GM19467 (cell line): ENCODE data around the gene ELP4.
"Not testable (repeated sequence)": the region's sequence is repeated elsewhere in the genome, so short reads cannot be mapped to it uniquely, and the experiment has no call there.

Experiments
- ATAC-seq: cut with Tn5 transposase; IDR thresholded peaks from one replicate; pipeline ENCODE4 v1.9.1; 2021; ENCODE audit warnings: mild to moderate bottlenecking, moderate library complexity; ENCODE audit not compliant: unreplicated experiment

Gene ELP4

DNA sequence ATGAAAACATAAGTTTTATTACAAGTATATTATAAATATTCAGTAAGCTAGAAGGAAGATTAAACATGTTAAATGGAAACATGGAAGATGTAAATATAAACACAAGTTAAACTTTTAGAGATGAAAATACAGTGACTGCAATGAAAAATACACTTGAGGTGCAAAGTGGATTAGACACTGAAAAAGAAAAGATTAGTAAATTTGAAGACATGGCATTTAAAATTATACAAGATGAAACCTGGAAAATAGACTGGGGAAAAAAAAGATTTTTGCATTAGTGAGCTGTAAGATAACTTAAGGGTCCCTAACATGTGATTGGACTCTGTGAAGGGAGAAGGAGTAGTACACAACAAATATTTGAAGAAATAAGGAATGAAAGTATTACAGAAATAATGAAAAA, 33.3 kb downstream of the ELP4 start:
- no peak for ATAC-seq

- ATAC-seq = no peak
Observed at GRCh38 chr11:31555938-31556337, 46.4 kb downstream of the ELP4 start.

DNA sequence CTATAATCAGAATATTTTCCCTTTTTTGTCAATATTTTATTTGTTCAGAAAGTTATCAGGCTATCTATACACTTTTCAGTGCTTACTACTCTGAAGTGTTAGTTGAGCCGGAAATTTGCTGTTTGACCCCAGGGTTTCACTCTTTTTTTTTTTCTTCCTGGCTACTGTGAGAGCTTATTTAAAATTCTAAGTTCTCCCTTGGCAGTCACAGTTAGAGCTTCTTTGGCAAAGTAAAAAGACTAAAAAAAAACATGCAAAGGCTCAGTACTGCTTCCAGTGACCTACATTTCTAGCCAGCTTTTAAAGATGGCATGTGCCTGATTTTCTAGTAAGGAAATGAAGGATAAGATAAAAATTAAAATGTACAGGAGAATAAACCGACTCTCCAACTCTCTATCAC, 48.4 kb downstream of the ELP4 start:
- no peak for ATAC-seq

- no peak for ATAC-seq
Observed at GRCh38 chr11:31560842-31561476, 51.4 kb downstream of the ELP4 start.

- ATAC-seq = not testable (repeated sequence)
Observed at GRCh38 chr11:31564517-31564916, 55.0 kb downstream of the ELP4 start.

- ATAC-seq = not testable (repeated sequence)
Observed at GRCh38 chr11:31574133-31574532, 64.6 kb downstream of the ELP4 start.

GRCh38 chr11:31575764-31576163, 66.2 kb downstream of the ELP4 start:
- not testable (repeated sequence) for ATAC-seq

- not testable (repeated sequence) for ATAC-seq
Observed at GRCh38 chr11:31579412-31579811, 69.8 kb downstream of the ELP4 start.

GRCh38 chr11:31582697-31583096, 73.1 kb downstream of the ELP4 start:
- ATAC-seq = no peak

GRCh38 chr11:31598454-31598853, 88.9 kb downstream of the ELP4 start:
- ATAC-seq = no peak

- no peak for ATAC-seq
Observed at GRCh38 chr11:31601635-31602282, 92.2 kb downstream of the ELP4 start.

- ATAC-seq = no peak
Observed at GRCh38 chr11:31606893-31607292, 97.3 kb downstream of the ELP4 start.

- ATAC-seq = no peak
Observed at GRCh38 chr11:31607914-31608313, 98.3 kb downstream of the ELP4 start.

- ATAC-seq = no peak
Observed at GRCh38 chr11:31608995-31609394, 99.4 kb downstream of the ELP4 start.

- ATAC-seq = no peak
Observed at GRCh38 chr11:31610544-31610943, 101.0 kb downstream of the ELP4 start.

- no peak for ATAC-seq
Observed at GRCh38 chr11:31617246-31617645, 107.7 kb downstream of the ELP4 start.

DNA sequence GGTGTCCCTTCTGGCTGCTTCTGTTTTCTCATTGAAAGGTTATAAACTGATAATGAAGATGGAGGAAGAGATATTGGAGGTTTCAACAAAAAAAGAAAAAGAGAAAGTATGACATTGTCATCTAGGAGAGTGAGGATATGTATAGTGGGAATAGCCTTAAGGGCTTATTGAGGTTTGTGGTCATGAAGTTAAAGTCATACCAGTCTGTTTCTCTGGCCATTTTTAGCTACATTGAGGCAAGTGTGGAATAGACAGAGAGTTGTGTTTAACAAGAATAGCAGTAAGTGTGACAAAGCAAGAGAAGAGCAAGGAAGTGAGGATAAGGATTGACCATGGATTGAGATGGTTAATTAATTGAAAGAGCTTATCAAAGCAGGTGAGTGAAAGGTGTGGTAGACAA, 110.4 kb downstream of the ELP4 start:
- ATAC-seq = no peak

DNA sequence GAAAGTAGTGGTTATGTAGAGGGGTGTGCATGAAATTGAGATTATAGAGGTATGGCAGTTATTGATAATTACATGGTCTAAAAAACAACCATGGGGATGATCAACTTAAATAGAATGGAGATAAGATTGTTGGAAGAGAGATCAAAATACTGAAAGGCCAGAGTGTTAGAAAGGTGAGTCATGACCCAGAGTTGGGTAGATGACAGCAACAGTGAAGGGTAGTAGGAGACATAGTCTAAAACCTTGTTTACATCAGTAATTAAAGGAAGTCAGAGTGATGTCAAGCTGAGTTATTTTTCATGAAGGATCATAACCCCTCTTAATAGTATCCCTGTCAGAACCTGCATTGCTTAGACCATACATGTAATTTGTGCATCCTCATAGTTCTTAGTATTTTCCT, 110.9 kb downstream of the ELP4 start:
- ATAC-seq = no peak

- ATAC-seq = no peak
Observed at GRCh38 chr11:31625868-31626267, 116.3 kb downstream of the ELP4 start.

- no peak for ATAC-seq
Observed at GRCh38 chr11:31628111-31628510, 118.5 kb downstream of the ELP4 start.

GRCh38 chr11:31636983-31637382, 127.4 kb downstream of the ELP4 start:
- ATAC-seq = no peak

- no peak for ATAC-seq
Observed at GRCh38 chr11:31640611-31641010, 131.0 kb downstream of the ELP4 start.
